HG02981 (cell line): ENCODE measurements around the gene TRDN.
A peak's percentile ranks its signal among the peaks of the same experiment; 100 is the strongest.

Experiments used
- ATAC-seq: cut with Tn5 transposase; IDR thresholded peaks from one replicate; pipeline ENCODE4 v1.9.1; 2021; ENCODE audit warnings: mild to moderate bottlenecking, moderate library complexity; ENCODE audit not compliant: unreplicated experiment

The TRDN gene

GRCh38 chr6:123417535-123417934 lies 219.2 kb downstream of the TRDN start:
- ATAC-seq = no peak

- ATAC-seq = peak; percentile 94
These were observed 220.8 kb downstream of the TRDN start for GRCh38 chr6:123415844-123416468.

GRCh38 chr6:123404975-123405374 lies 231.8 kb downstream of the TRDN start:
- no peak for ATAC-seq

- no peak for ATAC-seq
These were observed 234.7 kb downstream of the TRDN start for GRCh38 chr6:123402052-123402451.

- ATAC-seq = no peak
These were observed 238.7 kb downstream of the TRDN start for GRCh38 chr6:123398072-123398471.

- ATAC-seq = no peak
These were observed 243.4 kb downstream of the TRDN start for GRCh38 chr6:123393331-123393730.

GRCh38 chr6:123383718-123384117 lies 253.0 kb downstream of the TRDN start:
- ATAC-seq = no peak

GRCh38 chr6:123380257-123380656 lies 256.5 kb downstream of the TRDN start:
- ATAC-seq = no peak

- no peak for ATAC-seq
These were observed 264.0 kb downstream of the TRDN start for GRCh38 chr6:123372737-123373136.

GRCh38 chr6:123363912-123364311 lies 272.8 kb downstream of the TRDN start:
- ATAC-seq = no peak

- no peak for ATAC-seq
These were observed 276.4 kb downstream of the TRDN start for GRCh38 chr6:123360359-123360758.

GRCh38 chr6:123352705-123353104 lies 284.0 kb downstream of the TRDN start:
- ATAC-seq = no peak

GRCh38 chr6:123352279-123352678 lies 284.5 kb downstream of the TRDN start:
- ATAC-seq = no peak

GRCh38 chr6:123343836-123344235 lies 292.9 kb downstream of the TRDN start:
- no peak for ATAC-seq

GRCh38 chr6:123338394-123338793 lies 298.4 kb downstream of the TRDN start:
- ATAC-seq = no peak

- no peak for ATAC-seq
These were observed 303.6 kb downstream of the TRDN start for GRCh38 chr6:123333000-123333756.

- ATAC-seq = no peak
These were observed 304.7 kb downstream of the TRDN start for GRCh38 chr6:123332070-123332469.

GRCh38 chr6:123329337-123329736 lies 307.4 kb downstream of the TRDN start:
- ATAC-seq = no peak

GRCh38 chr6:123323452-123324329 lies 313.1 kb downstream of the TRDN start:
- no peak for ATAC-seq

- no peak for ATAC-seq
These were observed 315.7 kb downstream of the TRDN start for GRCh38 chr6:123321020-123321419.

- ATAC-seq = no peak
These were observed 319.9 kb downstream of the TRDN start for GRCh38 chr6:123316733-123317323.
